HG03196 (cell line): ENCODE results near the gene FGD3.

Experiments
- ATAC-seq: cut with Tn5 transposase; IDR thresholded peaks from one replicate; pipeline ENCODE4 v1.9.1; 2021; ENCODE audit not compliant: unreplicated experiment

The FGD3 gene

DNA sequence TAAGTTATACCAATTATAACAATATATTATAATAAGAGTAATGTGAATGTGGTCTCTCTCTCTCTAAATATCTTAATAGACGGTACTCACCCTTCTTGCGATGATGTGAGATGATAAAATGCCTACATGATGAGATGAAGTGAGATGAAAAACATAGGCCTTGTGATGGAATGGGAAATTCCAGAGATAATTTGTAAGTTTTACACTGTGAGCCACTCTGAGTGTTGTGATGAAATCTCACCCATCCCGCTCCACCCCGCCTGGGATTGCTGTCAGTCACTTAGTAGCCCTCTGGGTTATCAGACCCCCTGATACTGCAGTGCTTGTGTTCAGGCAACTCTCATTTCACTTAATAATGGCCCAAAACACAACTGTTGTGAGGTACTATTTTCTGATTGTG, 121.6 kb downstream of the FGD3 start:
- ATAC-seq: no peak

DNA sequence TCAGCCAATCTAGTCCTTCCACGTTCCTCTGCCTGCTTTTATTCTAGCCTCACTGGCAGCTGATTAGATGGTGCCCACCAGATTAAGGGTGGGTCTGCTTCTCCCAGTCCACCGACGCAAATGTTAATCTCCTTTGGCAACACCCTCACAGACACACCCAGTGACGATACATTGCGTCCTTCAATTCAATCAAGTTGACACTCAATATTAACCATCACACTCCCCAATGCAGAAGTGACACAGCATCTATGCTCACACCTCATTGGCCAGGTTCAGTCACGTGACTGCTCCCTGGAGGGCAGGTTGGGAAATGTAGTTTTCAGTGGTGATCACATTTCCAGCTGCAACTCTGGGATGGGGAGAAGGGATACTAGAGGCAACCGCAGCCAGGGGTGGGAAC, 124.1 kb downstream of the FGD3 start:
- no peak for ATAC-seq

- ATAC-seq: no peak
Measured at GRCh38 chr9:93072383-93072795, 125.1 kb downstream of the FGD3 start.

DNA sequence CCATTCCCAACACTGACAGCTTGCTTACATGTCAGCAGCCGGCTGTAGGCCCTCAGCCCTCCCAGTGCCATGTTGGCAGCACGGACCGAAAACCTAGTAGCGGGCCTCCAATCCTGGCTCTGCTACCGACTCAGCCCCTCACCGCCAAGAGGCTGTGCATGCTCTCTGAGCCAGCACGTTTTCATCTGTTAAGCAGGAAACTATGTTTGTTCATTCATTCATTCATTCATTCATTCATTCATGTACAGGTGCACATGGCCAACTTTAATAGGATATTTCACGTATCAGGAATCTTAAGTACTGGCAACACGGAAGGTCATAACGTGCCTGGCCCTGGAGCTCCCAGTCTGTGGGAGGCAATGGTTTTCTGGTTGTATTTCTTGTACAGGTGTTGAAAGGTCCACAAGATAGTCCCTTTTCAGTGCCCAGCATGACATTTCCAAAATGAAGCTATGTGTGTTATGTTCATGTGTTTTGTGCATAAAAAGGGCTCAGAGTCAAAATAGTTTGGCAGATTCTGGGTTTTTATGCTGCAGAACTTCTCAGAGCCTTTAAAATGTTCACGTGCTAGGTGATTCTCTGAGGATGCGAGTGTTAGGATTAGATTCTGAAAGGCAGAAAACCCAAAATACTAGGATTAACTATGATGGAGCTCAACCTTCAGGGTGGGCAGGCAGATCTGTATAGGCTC, 128.9 kb downstream of the FGD3 start:
- no peak for ATAC-seq

DNA sequence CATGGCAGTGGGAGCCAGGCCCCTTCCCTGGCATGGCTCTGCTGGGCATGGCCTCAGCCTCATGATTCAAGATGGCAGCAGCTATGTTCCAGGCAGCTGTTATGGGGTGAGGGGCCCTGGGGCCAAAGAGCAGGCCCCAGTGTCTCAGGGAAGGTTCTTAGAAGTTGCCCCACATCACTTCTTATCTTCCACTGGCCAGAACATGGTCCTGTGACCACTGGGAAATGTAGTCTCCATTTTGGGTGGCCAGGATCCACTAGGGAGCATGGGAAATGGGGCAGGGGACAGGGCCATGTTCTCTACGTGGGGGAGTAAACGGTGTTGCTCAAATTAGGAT, 129.4 kb downstream of the FGD3 start:
- ATAC-seq: no peak

- no peak for ATAC-seq
Measured at GRCh38 chr9:93077367-93077766, 130.0 kb downstream of the FGD3 start.

DNA sequence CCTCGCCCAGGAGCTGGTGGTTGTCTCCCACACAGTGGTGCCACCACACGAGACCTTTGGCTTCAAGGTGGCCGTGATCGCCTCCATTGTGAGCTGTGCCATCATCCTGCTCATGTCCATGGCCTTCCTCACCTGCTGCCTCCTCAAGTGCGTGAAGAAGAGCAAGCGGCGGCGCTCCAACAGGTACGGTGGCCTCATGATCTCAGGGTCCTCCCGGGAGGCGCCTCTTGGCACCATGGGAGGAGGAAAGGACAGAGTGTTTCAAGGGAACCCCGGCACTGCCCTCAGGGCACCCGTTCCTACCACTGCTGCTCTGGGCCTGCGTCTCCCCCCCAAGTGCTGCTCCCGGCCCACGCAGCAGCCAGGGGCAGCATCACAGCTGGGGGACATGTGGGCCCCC, 130.5 kb downstream of the FGD3 start:
- ATAC-seq: no peak

DNA sequence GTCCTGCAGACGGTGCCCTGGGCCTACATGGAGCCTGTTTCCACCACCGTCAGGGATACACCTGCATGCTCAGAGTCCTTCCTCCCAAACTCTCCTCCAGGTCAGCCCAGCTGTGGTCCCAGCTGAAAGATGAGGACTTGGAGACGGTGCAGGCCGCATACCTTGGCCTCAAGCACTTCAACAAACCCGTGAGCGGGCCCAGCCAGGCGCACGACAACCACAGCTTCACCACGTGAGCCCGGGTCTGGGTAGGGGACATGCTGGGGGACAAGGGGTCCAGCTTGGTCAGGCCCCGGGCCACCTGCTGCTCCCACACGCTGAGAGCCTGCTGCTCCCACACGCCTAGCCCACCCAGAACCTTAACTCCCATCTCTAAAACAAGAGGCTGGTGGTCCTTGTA, 132.0 kb downstream of the FGD3 start:
- no peak for ATAC-seq

DNA sequence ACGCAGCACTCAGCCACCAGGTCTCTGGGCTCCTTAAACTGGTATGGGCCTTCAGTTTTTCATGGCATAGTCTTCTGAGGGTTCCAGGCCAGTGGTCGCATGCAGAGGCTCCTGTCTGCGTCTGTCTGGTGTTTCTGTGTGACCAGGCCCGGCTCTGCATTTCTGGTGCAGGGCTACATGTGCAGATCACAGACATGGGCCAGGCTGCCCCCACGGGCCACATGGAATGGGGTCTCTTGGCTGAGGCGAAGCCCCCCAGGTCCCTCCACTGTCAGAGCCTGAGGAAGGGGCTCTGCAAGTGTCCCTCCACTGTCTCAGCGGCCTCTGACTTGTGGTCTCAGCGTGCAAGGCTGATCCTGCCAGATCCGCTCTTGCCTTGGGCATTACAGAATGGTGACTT, 133.1 kb downstream of the FGD3 start:
- no peak for ATAC-seq

DNA sequence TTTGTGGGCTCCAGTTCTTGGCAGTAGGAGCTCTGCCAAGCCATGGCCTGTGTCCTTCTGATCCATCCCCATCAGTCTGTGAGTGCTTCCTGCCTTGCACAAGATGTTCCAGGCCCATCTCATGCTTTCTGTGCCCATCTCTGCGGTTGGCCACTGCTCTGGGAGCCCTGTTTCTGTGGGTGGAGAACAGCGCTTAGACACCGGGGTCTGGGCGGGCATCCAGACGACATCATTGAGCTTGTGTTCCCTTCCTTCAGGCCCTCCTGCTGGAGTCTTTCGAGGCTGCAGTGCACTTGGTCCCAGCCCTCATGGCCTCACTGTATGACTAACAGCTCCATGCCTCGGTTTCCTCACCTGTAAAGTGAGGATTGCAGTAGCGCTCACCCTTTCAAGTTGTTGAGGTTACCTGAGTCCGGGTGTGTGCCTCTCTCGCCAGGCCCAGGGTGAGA, 133.8 kb downstream of the FGD3 start:
- ATAC-seq: no peak

- ATAC-seq: no peak
Measured at GRCh38 chr9:93081931-93082330, 134.6 kb downstream of the FGD3 start.

- ATAC-seq: no peak
Measured at GRCh38 chr9:93082841-93083411, 135.6 kb downstream of the FGD3 start.

DNA sequence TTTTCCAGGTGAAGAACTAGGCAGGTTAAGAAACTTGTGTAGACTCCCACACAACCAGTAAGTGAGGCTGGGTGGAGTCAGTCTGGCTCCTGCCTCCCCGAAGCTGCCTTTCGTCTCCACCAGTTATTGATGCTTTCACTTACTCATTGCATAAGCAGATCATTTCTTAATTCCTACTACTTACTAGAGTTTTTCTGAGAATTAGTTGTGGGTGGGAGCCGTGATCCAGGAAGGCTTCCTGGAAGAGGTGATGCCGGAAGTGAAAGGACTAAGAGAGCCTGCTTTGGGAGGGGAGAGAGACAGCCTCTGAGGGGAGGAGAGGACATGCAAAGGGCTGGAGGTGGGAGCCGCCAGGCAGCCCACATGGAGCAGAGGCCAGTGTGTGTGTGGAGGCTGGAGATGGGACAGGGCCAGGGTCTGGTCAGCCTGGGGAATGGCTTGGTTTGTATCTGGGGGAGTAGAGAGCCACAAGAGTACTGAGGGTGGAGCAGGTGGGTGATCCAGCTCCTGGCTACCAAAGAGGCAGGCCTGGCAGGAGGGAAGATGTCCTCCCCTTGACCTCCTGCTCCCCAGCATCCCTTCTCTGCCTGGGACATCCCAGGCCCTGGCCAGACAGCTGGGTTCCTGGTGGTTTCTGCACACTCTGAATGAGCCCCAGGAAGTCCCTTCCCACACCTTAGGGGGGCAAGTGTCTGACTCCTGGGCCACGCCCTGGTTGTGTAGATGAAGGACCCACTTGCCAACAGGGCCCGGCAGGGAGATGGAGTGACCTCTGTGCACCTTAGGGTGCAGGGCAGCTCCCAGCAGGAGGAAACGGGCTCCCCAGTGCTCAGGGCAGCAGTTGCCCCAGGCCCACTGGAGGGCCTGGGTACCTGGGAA, 136.5 kb downstream of the FGD3 start:
- ATAC-seq: no peak

DNA sequence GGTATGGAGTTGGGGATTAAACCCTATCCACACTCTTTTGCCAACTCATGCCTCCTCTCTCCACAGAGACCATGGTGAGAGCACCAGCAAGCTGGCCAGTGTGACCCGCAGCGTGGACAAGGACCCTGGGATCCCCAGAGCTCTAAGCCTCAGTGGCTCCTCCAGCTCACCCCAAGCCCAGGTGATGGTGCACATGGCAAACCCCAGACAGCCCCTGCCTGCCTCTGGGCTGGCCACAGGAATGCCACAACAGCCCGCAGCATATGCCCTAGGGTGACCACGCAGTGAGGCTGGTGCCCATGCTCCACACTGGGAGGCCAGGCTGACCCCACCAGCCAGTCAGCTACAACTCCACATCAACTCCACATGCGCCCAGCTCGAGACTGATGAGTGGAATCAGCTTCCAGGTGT, 137.2 kb downstream of the FGD3 start:
- ATAC-seq: no peak

DNA sequence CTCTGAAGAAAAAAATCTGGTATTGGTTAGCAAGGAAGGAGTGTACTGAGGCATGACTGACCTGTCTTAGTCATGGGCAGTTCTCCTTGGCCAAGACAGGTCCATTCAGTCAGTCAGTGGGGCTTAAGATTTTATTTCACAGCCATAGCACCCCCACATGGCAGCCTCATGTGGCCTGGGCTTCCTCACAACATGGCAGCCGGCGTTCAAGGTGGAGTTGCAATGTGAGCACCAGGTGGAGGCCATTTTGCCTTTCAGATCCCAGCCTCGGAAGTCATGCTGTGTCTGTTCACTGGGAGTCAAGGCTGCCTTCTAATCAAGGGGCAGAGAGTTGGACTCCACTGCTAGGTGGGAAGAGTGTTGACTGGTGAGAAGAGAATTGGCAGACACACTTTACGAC, 138.4 kb downstream of the FGD3 start:
- no peak for ATAC-seq
